Adipocyte (in vitro differentiated cells): ENCODE results near the gene BARX1.
A peak's percentile ranks its signal among the peaks of the same experiment; 100 is the strongest.

ENCODE experiments used
- DNase-seq: peaks from one replicate; pipeline ENCODE4 v3.0.0-alpha.2; 2015; ENCODE audit warnings: low read depth
- H3K27me3 ChIP-seq: replicated peaks from 2 replicates; pipeline ENCODE4 v1.7.0; 2013; ENCODE audit warnings: mild to moderate bottlenecking, low read length, moderate library complexity; ENCODE audit not compliant: control insufficient read depth, insufficient read depth
- H3K36me3 ChIP-seq: 2 replicates; pipeline ENCODE4 v1.7.0; 2013; ENCODE audit warnings: low read length, mild to moderate bottlenecking, moderate library complexity; ENCODE audit not compliant: control insufficient read depth, insufficient read depth, severe bottlenecking
- H3K4me1 ChIP-seq: 2 replicates; pipeline ENCODE4 v1.7.0; 2013; ENCODE audit warnings: mild to moderate bottlenecking, low read length, moderate library complexity; ENCODE audit not compliant: control insufficient read depth, insufficient read depth
- H3K4me3 ChIP-seq: 2 replicates; pipeline ENCODE4 v1.7.0; 2013; ENCODE audit warnings: mild to moderate bottlenecking, low read length, moderate library complexity
- H3K9ac ChIP-seq: 2 replicates; pipeline ENCODE4 v1.7.0; 2013; ENCODE audit warnings: mild to moderate bottlenecking, low read length, moderate library complexity
- H3K9me3 ChIP-seq: 2 replicates; pipeline ENCODE4 v1.7.0; 2013; ENCODE audit warnings: mild to moderate bottlenecking, low read length, moderate library complexity; ENCODE audit not compliant: control insufficient read depth

BARX1 gene, protein sequence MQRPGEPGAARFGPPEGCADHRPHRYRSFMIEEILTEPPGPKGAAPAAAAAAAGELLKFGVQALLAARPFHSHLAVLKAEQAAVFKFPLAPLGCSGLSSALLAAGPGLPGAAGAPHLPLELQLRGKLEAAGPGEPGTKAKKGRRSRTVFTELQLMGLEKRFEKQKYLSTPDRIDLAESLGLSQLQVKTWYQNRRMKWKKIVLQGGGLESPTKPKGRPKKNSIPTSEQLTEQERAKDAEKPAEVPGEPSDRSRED

DNA sequence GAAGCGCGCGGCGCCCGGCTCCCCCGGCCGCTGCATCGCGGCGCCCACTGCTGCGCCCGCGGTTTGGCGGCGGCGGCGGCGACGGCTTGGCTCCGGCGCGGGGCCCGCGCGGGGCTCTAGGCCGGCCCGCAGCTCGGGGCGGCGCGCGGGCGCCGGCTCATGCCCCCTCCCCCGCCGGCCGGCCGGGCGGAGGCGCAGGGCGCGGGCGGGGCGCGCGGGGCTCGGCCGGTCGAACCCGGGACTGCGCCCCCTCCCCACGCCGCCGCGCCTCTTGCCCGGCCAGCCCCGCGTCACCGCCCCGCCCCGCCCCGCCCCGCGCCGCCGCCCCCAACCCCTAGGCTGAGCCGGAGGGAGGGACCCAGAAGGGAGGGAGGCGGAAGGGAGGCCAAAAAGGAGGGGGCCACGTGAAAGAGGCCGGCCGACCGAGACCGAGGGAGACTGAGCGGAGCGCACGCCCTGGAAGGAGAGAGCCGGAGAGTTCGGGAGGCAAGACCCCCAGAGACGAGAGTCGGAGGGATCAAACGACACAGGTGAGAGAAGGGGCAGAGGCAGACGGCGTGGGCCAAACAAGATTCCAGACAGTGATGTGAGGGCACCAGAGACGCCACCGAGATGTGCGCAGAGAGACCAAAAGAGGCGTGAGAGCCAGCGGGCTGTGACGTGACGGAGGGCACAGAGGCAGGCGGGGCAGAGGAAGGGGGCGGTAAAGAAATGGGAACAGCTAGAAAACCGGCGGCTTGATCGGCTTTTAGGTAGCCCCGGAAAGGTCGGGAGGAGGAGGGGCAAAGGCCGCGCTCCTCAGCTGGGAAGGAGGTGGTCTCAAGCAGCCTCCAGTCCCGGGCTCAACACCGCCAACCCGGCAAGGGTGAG lies at the start of gene BARX1:
BARX1 (minus strand) TSS at position 245 of the 870 bp plus-strand sequence; CDS start at position 36, 209 bp downstream.
- Histone ChIP-seq H3K9ac (no peak within 1 kb of the TSS), H3K36me3 (no peaks in the 10 kb centered on the region), H3K4me1 (peaks cover 13% of the 10 kb centered on the region), H3K27me3 (peaks cover 92% of the 10 kb centered on the region), H3K9me3 (no peaks in the 10 kb centered on the region), H3K4me3 (peak within 1 kb of the TSS; percentile 33)
- DNase-seq, result peak; percentile 92

DNA sequence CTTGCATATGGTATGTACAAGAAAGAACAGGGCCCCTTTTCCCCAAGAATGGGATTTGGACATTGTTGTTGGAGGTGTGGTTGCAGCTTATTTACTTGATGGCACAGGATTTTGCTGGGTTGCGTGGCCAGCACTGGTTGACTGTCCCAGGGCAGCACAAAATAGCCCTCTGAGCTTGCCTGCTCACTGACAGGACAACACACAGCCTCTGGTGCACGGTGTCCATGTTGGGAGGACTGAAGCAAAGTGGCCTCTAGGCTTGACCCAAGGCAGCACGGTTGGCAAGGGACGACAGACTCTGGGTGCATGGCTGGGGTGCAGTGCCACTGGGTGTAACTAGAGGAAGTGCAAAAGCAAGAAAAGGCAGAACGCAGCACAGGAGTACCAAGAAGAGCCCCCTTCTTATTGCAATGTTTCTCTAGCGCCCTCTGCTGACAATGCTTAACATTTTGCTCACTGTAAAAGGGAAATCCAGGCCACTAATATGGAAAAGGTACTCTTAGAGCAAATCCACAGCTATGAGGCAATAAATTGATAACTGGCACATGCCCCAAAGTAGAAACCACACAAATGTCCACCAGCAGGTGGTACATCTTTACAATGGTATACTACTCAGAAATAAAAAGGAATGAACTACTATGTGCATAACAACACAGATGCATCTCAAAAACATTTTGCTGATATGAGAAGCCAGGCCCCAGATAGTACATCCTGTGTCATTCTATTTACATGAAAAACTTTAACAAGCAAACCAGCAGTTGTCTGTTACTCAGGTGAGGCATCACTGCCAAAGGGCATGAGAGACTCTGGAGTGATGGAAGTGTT lies 47.4 kb upstream of the BARX1 start:
- Histone ChIP-seq H3K27me3 (peaks cover 16% of the 10 kb centered on the region), H3K4me3 (no peak overlapping the region), H3K9me3 (peaks cover 8% of the 10 kb centered on the region), H3K36me3 (no peaks in the 10 kb centered on the region), H3K4me1 (no peaks in the 10 kb centered on the region), H3K9ac (no peak overlapping the region)
- peak; percentile 69 for DNase-seq

DNA sequence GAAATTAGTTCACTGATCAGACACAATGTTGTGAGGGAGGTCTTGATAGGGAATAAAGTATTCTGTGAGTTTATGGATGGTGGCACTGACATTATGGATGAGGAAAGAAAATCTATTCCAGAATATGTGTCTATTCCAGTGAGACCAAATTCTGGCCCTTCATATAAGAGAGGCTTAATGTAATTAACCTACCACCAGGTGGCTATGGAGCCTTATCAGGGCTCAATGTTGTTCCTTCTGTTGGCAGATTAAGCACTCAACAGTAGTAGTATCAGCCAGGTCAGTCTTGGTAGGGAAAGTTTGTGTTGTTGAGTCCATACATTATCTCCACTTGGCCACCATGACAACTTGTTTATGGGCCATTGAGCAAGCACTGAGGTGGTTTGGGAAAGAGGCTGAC lies 41.7 kb upstream of the BARX1 start:
- H3K4me1 ChIP-seq, result no peaks in the 10 kb centered on the region
- H3K36me3 ChIP-seq, result no peaks in the 10 kb centered on the region
- peaks cover 14% of the 10 kb centered on the region for H3K27me3 ChIP-seq
- H3K9me3 ChIP-seq, result peaks cover 8% of the 10 kb centered on the region
- H3K4me3 ChIP-seq, result no peak overlapping the region
- DNase-seq, result no peak
- no peak overlapping the region for H3K9ac ChIP-seq

DNA sequence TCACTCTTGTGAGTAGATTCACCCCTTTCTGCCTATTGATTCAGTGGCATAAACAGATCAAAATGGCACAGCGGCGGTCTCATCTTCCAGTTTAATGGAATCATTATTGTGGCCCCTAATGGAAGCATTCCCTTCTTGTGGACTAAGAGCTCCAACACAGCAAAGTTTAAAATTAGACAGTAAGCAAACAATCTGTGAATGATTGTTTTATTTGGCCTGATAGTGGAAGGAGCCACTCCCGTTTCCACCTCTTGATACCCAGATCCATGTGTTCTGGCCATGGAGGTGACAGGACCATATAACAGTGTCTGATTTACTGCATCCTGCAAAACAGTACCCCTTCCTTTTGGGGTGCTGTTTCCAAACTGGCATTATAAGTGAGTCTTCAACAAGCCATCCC lies 41.2 kb upstream of the BARX1 start:
- DNase-seq, result no peak
- H3K9me3 ChIP-seq, result peaks cover 8% of the 10 kb centered on the region
- peaks cover 14% of the 10 kb centered on the region for H3K27me3 ChIP-seq
- H3K36me3 ChIP-seq, result no peaks in the 10 kb centered on the region
- no peaks in the 10 kb centered on the region for H3K4me1 ChIP-seq
- H3K9ac ChIP-seq, result no peak overlapping the region
- no peak overlapping the region for H3K4me3 ChIP-seq

DNA sequence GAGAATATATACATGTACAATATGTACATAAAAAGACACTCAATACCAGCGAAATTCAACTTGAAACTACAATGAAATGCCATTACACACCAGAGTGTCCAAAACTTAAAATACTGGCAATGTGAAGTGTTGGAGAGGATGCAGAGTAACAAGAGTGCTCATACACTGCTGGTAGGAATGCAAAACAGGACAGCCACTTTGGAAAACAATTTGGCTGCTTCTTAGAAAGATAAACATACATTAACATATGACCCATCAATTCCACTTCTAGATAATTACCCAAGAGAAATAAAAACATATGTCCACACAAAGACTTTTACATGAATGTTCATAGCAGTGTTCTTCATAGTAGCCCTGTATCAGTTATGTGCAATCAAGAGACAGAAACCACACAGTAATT lies 39.4 kb upstream of the BARX1 start:
- peaks cover 22% of the 10 kb centered on the region for H3K9me3 ChIP-seq
- H3K9ac ChIP-seq, result no peak overlapping the region

DNA sequence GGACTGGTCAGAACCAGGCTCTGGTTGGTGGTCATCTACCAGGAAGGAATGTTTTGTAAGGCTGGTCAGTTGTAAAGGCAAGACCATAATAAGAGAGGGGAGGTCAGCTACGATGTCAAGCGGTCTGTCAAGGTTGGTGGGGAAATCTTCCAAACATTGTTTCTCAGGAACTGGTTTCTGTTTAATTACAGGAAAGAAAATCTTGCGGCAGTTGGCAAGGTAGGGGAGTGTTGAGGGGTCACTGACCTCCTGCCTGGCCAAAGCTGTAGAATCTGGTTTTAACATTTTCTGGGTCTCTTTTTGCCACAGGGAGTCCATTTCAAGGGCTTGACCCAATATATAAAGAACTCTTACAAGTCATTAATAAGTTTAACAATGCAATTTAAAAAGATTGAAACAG lies 39.0 kb upstream of the BARX1 start:
- no peak for DNase-seq
- H3K4me3 ChIP-seq, result no peak overlapping the region
- peaks cover 22% of the 10 kb centered on the region for H3K9me3 ChIP-seq
- H3K36me3 ChIP-seq, result no peaks in the 10 kb centered on the region
- H3K9ac ChIP-seq, result no peak overlapping the region
- peaks cover 6% of the 10 kb centered on the region for H3K27me3 ChIP-seq
- no peaks in the 10 kb centered on the region for H3K4me1 ChIP-seq

More for the DNA sequence above, 39.4 kb upstream of the BARX1 start:
- Histone ChIP-seq H3K4me1 (no peaks in the 10 kb centered on the region), H3K36me3 (no peaks in the 10 kb centered on the region), H3K4me3 (no peak overlapping the region), H3K27me3 (peaks cover 7% of the 10 kb centered on the region)
- no peak for DNase-seq

DNA sequence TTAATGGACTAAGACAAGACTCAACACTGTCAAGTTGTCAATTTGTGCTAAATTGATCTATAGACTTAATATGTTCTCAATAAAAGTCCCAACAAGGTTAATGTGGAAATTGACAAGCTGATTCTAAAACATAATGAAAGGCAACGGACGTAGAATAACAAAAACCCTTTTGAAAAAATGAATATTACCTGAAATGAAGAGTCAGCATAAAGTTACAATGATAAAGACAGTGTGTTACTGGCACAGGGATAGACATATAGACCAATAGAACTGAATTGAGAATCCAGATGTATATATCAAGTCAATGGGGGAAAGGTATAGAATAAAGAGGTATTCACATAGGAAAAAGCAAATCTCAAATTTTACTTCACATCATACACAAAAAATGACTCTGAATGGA lies 37.7 kb upstream of the BARX1 start:
- H3K9ac ChIP-seq, result no peak overlapping the region
- no peak for DNase-seq
- peaks cover 21% of the 10 kb centered on the region for H3K9me3 ChIP-seq

DNA sequence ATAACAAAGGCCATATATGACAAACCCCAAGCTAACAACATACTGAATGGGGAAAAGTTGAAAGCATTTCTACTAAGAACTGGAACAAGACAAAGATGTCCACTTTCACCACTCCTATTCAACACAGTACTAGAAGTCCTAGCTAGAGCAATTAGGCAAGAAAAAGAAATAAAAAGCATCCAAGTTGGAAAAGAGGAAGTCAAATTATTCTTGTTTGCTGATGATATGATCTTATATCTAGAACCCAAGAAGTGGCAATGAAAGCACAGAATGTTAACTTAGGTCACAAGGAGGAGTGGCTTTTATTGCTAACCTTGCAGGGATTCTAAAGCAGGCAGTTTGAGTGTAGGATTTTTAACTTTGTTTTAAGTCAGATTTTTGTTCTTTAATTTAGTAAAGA lies 35.3 kb upstream of the BARX1 start:
- Histone ChIP-seq H3K36me3 (no peaks in the 10 kb centered on the region), H3K4me1 (no peaks in the 10 kb centered on the region), H3K9me3 (peaks cover 37% of the 10 kb centered on the region), H3K27me3 (peaks cover 6% of the 10 kb centered on the region), H3K4me3 (no peak overlapping the region), H3K9ac (no peak overlapping the region)
- DNase-seq, result no peak

More for the DNA sequence above, 37.7 kb upstream of the BARX1 start:
- Histone ChIP-seq H3K36me3 (no peaks in the 10 kb centered on the region), H3K4me3 (no peak overlapping the region), H3K4me1 (no peaks in the 10 kb centered on the region), H3K27me3 (peaks cover 6% of the 10 kb centered on the region)

DNA sequence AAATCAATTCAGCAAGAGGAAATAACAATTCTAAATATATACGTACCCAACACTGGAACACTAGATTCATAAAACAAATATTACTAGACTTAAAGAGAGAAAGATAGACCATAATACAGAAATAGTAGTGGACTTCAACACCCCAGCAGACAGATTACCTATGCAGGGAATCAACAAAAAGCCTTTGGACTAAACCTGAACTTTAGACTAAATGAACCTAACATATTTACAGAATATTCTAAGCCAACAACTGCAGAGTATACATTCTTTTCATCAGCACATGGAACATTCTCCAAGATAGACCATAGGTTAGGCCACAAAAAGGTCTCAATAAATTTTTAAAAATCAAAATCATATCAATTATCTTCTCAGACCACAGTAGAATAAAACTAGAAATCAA lies 32.9 kb upstream of the BARX1 start:
- H3K9ac ChIP-seq, result no peak overlapping the region
- peaks cover 39% of the 10 kb centered on the region for H3K9me3 ChIP-seq
- H3K36me3 ChIP-seq, result no peaks in the 10 kb centered on the region
- H3K27me3 ChIP-seq, result no peaks in the 10 kb centered on the region
- H3K4me3 ChIP-seq, result no peak overlapping the region
- H3K4me1 ChIP-seq, result no peaks in the 10 kb centered on the region
- DNase-seq, result no peak

DNA sequence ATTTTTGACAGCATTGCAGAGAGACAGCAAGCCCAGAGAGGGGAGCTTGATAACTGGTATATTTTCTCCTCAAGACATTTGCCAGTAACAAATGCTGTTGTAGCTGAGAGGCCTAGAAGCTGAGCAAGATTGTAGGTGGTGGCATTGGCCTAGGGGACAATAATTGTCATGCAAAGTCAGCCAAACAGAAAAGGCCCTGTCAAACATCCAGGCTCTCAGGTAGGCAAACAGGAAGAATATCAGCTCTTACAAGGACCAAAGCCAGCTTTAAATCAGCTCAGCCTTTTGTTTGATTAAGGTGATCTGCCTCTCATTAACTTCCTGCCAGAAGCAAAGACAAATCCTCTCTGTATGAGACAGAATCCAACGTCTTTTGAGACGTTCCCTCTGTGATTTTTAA lies 29.7 kb upstream of the BARX1 start:
- H3K4me1 ChIP-seq, result no peaks in the 10 kb centered on the region

DNA sequence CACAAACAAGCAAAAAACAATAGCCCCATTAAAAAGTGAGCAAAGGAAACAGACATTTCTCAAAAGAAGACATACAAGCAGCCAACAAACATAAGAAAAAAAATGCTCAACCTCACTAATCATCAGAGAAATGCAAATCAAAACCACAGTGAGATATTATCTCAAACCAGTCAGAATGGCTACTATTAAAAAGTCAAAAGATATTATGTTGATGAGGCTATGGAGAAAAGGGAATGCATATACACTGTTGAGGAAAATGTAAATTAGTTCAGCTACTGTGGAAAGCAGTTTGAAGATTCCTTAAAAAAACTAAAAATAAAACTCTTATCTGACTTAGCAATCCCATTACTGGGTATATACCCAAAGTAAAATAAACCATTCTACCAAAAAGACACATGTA lies 28.7 kb upstream of the BARX1 start:
- no peak for DNase-seq
- Histone ChIP-seq H3K36me3 (no peaks in the 10 kb centered on the region), H3K9me3 (peaks cover 22% of the 10 kb centered on the region)

More for the DNA sequence above, 29.7 kb upstream of the BARX1 start:
- Histone ChIP-seq H3K27me3 (peaks cover 14% of the 10 kb centered on the region), H3K4me3 (no peak overlapping the region), H3K9me3 (peaks cover 31% of the 10 kb centered on the region), H3K9ac (no peak overlapping the region), H3K36me3 (no peaks in the 10 kb centered on the region)
- no peak for DNase-seq

More for the DNA sequence above, 28.7 kb upstream of the BARX1 start:
- H3K4me3 ChIP-seq, result no peak overlapping the region
- no peaks in the 10 kb centered on the region for H3K4me1 ChIP-seq
- H3K9ac ChIP-seq, result no peak overlapping the region
- H3K27me3 ChIP-seq, result peaks cover 18% of the 10 kb centered on the region
